ENCODE data around the gene APLNR.

Gene APLNR

GRCh38 chr11:57219021-57219627 lies 17.9 kb downstream of the APLNR start:
- DNase-seq (ENCODE audit: low read depth in 1 of 2, low spot score in 1 of 2): no peak

- no peak for DNase-seq (ENCODE audit: low read depth in 1 of 2, low spot score in 1 of 2)
Observed at GRCh38 chr11:57217053-57217452, 20.0 kb downstream of the APLNR start.

GRCh38 chr11:57216463-57216862 lies 20.6 kb downstream of the APLNR start:
- no peak for DNase-seq (ENCODE audit: low read depth in 1 of 2, low spot score in 1 of 2)

DNA sequence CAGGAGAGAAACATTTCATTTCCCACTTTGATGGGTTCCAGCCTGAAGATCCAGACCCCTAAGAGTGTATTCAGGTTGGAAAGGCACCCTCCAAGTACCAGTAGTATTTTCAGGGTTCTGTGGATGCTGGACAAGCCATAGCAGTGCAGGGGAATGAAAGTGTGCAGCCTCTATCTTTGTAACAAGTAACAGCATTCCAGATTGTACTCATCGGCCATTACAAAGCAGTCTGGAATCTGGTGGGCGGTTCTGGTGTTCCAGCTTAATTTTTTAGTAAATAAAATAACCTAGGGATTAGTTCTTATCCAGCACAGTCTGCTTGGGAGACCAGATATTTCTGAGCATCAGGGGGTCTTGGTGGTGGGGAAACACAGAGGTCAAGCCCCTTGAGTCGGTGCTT lies 22.6 kb downstream of the APLNR start:
- no peak for DNase-seq (ENCODE audit: low read depth in 1 of 2, low spot score in 1 of 2)

DNA sequence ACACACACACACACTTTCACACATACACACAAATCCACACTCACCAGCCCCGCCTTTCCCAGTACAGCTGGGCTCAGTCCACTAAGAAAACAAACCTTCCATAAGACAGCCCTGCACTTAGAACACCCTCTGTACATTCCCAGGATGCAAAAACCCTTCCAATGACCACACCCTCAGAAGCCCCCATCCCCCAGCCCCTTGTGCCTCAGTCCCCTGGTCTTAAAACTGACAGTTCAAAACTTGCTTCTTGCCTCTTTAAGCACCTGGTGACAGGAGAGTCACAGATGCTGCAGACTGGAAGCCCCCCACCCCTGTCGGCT lies 23.0 kb downstream of the APLNR start:
- DNase-seq (ENCODE audit: low read depth in 1 of 2, low spot score in 1 of 2): no peak

DNA sequence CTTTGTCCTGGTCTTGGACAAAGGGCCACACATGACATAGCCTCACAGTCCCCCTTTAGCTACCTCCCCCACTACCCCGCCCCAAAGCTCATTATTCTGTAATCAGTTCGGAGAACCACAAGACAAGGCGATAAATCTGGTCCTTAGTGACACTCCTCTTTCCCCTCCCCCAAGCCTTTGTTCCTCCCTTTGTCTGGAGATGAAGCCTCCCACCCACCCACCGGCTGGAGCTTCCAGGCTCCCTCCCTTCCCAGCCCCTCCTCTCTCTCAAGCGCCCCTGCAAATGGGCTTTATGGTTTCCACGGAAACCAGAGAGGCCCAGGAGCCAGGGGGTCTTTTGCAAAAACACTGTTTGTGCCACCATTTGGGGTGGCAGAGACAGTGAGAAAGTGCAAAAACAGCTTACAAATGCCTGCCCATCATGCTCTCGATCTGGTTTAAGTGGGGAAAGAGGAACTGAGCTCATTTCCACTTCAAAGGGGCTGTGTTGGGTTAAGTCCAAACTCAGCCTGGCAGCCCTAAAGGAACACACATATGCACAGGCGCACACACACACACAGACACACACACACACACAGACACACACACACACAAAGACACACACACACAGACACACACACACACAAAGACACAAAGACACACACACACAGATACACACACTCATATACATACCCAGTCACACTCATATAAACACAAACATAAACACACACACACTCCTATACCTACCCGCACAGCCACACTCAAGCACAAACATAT lies 23.5 kb downstream of the APLNR start:
- no peak for DNase-seq (ENCODE audit: low read depth in 1 of 2, low spot score in 1 of 2)

DNA sequence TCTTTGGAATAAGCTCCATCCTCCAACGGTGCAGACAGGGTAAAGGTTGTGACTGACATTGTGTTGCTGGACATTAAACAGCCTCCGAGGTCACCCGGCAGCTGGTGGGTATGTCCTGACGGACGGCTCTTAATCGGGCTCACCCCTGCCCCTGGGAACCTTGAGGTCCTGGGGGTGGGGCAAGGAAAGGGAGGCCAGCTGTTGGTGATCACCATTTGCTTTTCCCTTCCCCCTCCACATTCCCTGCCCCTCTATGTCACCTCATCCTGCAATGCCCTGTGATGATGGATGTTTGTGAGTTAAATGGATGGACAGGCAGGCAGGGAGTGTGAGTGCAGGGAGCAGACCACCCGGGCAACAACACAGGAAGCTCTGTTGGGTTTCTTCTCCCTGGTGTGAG lies 26.3 kb downstream of the APLNR start:
- DNase-seq (ENCODE audit: low read depth in 1 of 2, low spot score in 1 of 2): no peak

DNA sequence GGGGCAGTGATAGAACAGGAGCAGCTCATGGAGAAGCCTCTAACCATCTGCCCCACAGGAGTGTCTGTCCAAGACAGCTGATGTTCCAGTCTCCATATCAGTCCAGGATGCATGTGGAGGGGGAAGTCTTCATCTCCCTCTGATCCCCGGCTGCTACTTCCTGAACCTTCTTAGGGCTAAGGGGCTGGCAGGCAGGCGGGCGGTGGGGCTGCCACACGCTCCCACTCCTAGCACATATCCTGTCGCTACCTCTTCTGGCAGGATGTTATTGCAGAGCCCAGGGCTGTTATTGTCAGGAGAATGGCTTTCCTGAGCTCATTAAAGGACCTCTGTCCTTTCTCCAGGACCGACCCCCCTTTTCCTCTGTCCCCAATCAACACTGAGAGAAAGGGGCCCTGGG lies 29.9 kb downstream of the APLNR start:
- no peak for DNase-seq (ENCODE audit: low read depth in 1 of 2, low spot score in 1 of 2)

- no peak for DNase-seq (ENCODE audit: low read depth in 1 of 2, low spot score in 1 of 2)
Observed at GRCh38 chr11:57205041-57205641, 31.9 kb downstream of the APLNR start.

DNA sequence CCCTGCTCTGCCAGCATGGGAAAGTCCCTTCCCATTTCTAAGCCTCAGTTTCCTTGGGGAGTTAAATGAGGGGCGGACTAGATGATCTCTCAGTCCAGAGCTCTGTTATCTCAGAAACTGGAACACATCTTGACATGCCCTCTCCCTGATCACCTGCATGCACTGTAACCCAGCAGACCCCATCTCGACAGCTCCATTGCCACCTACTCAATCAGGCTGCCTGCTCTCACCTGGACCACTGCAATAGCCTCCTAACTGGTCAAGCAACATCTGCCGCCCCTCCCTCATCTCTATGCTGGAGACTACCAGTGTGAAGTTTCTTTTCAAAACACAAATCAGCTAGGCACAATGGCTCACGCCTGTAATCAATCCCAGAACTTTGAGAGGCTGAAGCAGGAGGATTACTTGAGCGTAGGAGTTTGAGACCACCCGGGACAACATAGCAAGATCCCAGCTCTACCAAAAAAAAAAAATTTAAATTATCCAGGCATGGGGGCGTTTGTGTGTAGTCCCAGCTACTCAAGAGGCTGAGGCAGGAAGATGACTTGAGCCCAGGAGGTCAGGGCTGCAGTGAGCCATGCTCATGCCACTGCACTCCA lies 33.1 kb downstream of the APLNR start:
- DNase-seq (ENCODE audit: low read depth in 1 of 2, low spot score in 1 of 2): no peak

DNA sequence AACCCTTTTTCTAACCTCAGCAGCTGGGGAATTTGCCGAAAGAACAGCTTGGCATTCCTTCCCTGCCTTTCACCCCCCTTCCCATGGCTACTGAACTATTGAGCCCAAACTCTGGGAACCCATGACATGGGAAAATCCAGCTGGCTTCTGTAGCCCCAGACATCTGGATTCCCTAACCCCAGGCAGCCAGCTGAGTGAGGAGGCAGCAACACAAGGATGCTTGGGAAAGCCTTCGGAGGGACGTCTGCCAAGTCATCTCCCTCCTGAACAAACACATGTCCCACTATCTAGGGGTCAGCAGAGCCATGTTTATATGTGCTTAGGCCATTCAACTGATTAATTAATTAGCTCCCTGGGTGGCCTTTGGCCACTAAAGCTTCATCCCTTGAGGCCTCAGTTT lies 33.7 kb downstream of the APLNR start:
- no peak for DNase-seq (ENCODE audit: low read depth in 1 of 2, low spot score in 1 of 2)

DNA sequence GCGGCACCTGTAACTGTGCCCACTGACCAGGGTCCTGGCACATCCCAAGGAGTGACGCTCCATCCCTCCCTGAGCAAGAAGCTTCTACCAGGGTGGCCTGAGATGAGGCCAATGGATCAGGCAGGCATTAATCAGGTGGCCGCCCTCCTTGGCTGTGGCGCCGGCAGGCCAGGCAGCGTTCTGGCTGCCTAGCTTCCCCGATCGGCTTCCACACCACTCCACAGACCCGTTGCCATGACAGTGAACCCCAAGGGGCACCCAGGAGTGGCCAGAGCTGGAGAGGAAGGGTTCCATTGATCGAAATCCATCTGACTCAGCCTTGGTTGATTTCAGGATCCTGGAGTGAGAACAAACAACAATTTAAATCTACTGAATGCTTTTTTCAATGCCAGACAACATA lies 34.8 kb downstream of the APLNR start:
- no peak for DNase-seq (ENCODE audit: low read depth in 1 of 2, low spot score in 1 of 2)

- DNase-seq (ENCODE audit: low read depth in 1 of 2, low spot score in 1 of 2): no peak
Observed at GRCh38 chr11:57200917-57201316, 36.1 kb downstream of the APLNR start.

DNA sequence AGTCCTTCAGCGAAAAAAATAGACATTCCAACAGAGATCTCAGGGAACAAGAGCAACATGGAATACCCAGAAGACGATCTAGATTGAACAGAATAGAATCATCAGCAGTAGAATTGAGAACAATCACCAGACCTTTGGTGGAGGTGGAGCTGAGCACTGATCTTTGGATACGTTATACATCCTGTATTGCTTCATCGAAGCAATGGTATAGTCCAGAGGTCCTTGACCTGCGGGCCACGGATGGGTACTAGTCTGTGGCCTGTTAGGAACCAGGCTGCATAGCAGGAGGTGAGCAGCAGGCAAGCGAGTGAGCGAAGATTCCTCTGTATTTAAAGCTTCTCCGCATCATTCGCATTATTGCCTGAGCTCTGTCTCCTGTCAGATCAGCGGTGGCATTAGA lies 37.7 kb downstream of the APLNR start:
- DNase-seq (ENCODE audit: low read depth in 1 of 2, low spot score in 1 of 2): no peak

GRCh38 chr11:57197762-57198161 lies 39.3 kb downstream of the APLNR start:
- DNase-seq (ENCODE audit: low read depth in 1 of 2, low spot score in 1 of 2): no peak

GRCh38 chr11:57196596-57196995 lies 40.5 kb downstream of the APLNR start:
- DNase-seq (ENCODE audit: low read depth in 1 of 2, low spot score in 1 of 2): no peak

DNA sequence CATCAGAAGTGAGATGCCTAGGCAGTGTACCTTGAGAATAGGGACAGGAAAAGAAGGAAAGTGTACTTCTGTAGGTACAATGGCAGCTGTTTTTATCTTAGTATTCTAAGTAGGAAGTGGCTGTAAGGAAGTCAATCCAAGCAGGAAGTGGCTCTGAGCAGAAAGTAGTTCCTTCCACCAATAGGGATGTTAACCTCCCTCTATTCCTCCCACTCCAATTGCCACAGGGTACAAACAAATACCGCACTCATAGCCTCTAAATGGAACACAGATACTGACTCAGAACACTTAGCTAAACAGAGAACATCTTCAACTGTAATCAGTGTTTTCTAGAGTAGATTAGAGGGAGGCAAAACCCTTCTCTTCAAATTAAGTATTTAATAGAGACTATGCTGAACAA lies 44.7 kb downstream of the APLNR start:
- no peak for DNase-seq (ENCODE audit: low read depth in 1 of 2, low spot score in 1 of 2)

DNA sequence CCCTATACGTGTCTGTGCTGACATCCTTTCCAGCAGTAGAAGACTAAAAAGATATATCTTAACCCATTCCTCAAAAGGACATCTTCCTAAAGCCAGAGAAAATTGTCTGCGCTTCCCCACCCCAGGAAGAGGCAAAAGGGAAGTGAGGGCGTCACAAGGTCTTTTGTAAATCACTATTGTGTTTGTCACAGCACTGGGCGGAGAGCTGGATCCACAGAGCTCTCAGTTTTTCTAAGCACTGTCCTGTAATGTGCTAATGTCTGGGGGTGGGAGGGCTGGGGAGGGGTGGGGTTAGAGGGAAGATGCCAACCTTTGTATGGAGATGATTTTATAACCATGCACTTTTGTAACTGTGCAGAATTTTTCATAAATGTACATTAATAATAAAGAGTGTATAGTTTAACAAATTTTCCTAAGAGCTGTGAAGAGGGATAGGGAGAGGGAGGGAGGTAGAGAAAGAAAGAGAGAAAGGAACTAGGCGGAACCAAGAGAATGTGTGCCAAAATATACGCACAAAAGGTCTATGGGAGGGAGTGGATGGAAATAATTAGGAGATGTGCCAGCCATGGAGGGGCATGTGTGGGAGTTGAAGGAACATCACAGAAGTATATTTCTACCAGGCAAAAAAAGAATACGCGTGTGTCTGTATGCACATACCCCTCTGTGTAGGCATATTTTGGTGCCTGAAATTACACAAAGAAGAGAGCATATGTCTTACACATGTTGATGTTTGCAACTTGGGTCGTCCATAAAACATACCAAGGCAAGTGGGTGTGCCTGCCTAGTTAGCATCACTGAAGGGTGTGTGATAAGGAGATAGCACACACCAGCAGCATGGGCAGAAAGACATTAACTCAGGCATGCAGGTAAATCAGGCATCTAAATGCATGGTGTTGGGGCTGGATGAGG lies 45.5 kb downstream of the APLNR start:
- DNase-seq (ENCODE audit: low read depth in 1 of 2, low spot score in 1 of 2): no peak

- no peak for DNase-seq (ENCODE audit: low read depth in 1 of 2, low spot score in 1 of 2)
Observed at GRCh38 chr11:57190548-57190947, 46.5 kb downstream of the APLNR start.

Measured in activated T-helper 1 cell treated with anti-CD3 and anti-CD28 coated beads, Interleukin-2, amount 50 U/mL, for 16 hours (primary cell).